ENCODE measurements around the gene BAHCC1. TPM values are rescaled to one million over a fixed set of nuclear protein-coding genes. Genes with fewer than 3 reads are reported as not detected.
A peak's percentile ranks its signal among the peaks of the same experiment; 100 is the strongest.

BAHCC1 gene
- total and polyA plus RNA-seq, 12 donors, result 4.8 to 13.1 (median 9.2) TPM

- WGBS, 2 donors, result 73 to 78% methylated on average over 12 of the region's 12 CpGs
- H3K27me3 ChIP-seq, result peaks cover 0 to 8% (median 0%) of the 10 kb centered on the region in 7 donors
- H3K36me3 ChIP-seq, result no peaks in the 10 kb centered on the region
- intact Hi-C loops (cut with DNase I), result no loop called here
- no peak for DNase-seq
- no peak overlapping the region for H3K27ac ChIP-seq
- H3K9me3 ChIP-seq, result no peaks in the 10 kb centered on the region
- TF ChIP-seq, protein P1, sequence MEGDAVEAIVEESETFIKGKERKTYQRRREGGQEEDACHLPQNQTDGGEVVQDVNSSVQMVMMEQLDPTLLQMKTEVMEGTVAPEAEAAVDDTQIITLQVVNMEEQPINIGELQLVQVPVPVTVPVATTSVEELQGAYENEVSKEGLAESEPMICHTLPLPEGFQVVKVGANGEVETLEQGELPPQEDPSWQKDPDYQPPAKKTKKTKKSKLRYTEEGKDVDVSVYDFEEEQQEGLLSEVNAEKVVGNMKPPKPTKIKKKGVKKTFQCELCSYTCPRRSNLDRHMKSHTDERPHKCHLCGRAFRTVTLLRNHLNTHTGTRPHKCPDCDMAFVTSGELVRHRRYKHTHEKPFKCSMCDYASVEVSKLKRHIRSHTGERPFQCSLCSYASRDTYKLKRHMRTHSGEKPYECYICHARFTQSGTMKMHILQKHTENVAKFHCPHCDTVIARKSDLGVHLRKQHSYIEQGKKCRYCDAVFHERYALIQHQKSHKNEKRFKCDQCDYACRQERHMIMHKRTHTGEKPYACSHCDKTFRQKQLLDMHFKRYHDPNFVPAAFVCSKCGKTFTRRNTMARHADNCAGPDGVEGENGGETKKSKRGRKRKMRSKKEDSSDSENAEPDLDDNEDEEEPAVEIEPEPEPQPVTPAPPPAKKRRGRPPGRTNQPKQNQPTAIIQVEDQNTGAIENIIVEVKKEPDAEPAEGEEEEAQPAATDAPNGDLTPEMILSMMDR (IDR thresholded peaks at IDR 0.05), result no peak
- peak in 3 of 8 donors; percentile 13 to 46 (median 17) for ATAC-seq
- H3K4me3 ChIP-seq, result peak overlapping the region in 1 of 10 donors; percentile 8
- H3K4me1 ChIP-seq, result peaks cover 0 to 11% (median 0%) of the 10 kb centered on the region in 9 donors
Measured at GRCh38 chr17:81499601-81499970, 104.3 kb downstream of the BAHCC1 start.

GRCh38 chr17:81500047-81500446 lies 104.8 kb downstream of the BAHCC1 start:
- no peaks in the 10 kb centered on the region for H3K36me3 ChIP-seq
- TF ChIP-seq, protein P1 (IDR thresholded peaks at IDR 0.05), result no peak
- H3K4me3 ChIP-seq, result no peak overlapping the region
- H3K27me3 ChIP-seq, result peaks cover 0 to 8% (median 0%) of the 10 kb centered on the region in 7 donors
- intact Hi-C loops (cut with DNase I), result no loop called here
- no peak overlapping the region for H3K27ac ChIP-seq
- ATAC-seq, result peak in 3 of 8 donors; percentile 7 to 50 (median 8)
- H3K9me3 ChIP-seq, result no peaks in the 10 kb centered on the region
- no peak for DNase-seq
- WGBS, 2 donors, result 43 to 51% methylated on average over 7 of the region's 7 CpGs
- H3K4me1 ChIP-seq, result peaks cover 0 to 11% (median 0%) of the 10 kb centered on the region in 9 donors

GRCh38 chr17:81502471-81503017 lies 107.3 kb downstream of the BAHCC1 start:
- 65 to 66% methylated on average over 12 of the region's 12 CpGs for WGBS, 2 donors
- intact Hi-C loops (cut with DNase I), result no loop called here
- Histone ChIP-seq H3K4me1 (peaks cover 0 to 11% (median 0%) of the 10 kb centered on the region in 9 donors), H3K27me3 (no peaks in the 10 kb centered on the region), H3K4me3 (no peak overlapping the region), H3K27ac (no peak overlapping the region), H3K9me3 (no peaks in the 10 kb centered on the region), H3K36me3 (no peaks in the 10 kb centered on the region)
- TF ChIP-seq, protein P1 (IDR thresholded peaks at IDR 0.05), result no peak
- ATAC-seq (no peak), DNase-seq (no peak)

GRCh38 chr17:81503619-81504018 lies 108.4 kb downstream of the BAHCC1 start:
- intact Hi-C loops (cut with DNase I), result no loop called here
- ATAC-seq (no peak), DNase-seq (no peak)
- H3K4me3 ChIP-seq, result no peak overlapping the region
- TF ChIP-seq, protein P1 (IDR thresholded peaks at IDR 0.05), result no peak
- H3K27ac ChIP-seq, result no peak overlapping the region
- H3K4me1 ChIP-seq, result peaks cover 0 to 16% (median 2%) of the 10 kb centered on the region in 9 donors
- H3K27me3 ChIP-seq, result no peaks in the 10 kb centered on the region
- H3K36me3 ChIP-seq, result peaks cover 0 to 8% (median 2%) of the 10 kb centered on the region in 9 donors
- peaks cover 0 to 5% (median 0%) of the 10 kb centered on the region in 11 donors for H3K9me3 ChIP-seq

All from heart right ventricle (tissue), 16 donors.